RCC 7860 (cell line): ENCODE results near the gene GRK3.
"Not testable (repeated sequence)": the region's sequence is repeated elsewhere in the genome, so short reads cannot be mapped to it uniquely, and the experiment has no call there.

Source experiments
- DNase-seq: peaks from one replicate; pipeline ENCODE4 v3.0.0-alpha.2; 2015; ENCODE audit warnings: low spot score
- FAIRE-seq: peaks from 2 replicates; lab custom pipeline; 2012; peaks lifted over from hg19 to GRCh38; lab: Jason Lieb, UNC

The GRK3 gene

DNA sequence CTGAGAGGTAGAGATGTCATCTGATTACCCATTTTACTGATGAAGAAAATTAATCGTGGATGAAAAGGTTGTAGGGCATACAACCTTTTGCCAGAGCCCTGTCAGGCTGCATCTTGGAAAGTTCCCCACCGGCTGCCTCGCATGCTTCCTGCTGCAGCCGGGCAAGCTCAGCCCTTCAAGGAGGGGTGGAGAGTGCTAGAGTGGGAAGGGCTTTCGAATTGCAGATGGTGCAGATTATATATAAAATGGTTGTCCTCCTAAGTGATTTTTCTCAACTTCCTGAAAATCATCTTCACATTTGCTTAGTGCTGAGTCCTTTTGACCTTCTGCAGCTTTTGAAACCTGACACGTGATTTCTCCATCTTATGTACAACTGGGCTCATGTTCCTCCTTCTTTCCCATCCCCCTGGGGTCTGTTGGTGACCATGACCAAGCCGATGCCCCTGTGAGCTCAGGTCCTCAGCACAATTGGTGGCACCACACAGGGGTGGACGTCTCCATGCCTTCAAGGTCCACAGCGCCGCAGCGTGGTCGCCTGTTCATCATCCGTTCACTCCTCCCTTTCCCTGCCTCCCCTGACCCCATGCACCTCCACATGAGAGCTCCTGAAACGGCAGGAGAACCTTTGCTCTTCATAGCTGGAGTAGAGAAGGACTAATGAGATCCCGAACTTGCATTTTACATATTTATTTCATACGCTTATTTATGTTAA lies 129.9 kb downstream of the GRK3 start:
- DNase-seq (no peak), FAIRE-seq (no peak)

- DNase-seq (no peak), FAIRE-seq (no peak)
Observed at GRCh38 chr22:25695146-25695545, 130.7 kb downstream of the GRK3 start.

- no peak for FAIRE-seq
- DNase-seq, result no peak
Observed at GRCh38 chr22:25696763-25697162, 132.3 kb downstream of the GRK3 start.

DNA sequence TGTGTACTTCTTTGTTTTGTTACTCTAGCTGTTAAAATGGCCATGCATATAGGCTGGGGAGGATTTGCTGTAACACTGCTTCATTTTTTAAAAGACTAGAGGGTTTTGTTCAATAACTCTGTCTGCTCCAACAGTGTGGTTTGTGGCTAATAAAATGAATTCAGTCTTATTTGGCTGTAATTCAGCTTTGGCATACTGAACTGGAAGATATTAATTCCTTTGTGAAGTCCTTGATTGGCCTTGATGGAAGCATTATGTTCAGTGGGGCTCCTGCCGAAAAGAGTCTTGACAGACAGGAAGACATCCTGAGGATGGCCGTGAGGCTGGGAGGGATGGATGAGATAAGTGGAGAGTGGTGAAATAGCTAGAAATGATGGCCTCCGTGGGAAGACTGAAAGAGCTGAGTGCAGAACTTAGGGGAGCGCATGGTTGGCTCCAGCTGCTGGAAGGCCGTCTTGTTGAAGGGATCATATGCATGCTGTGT lies 132.7 kb downstream of the GRK3 start:
- DNase-seq, result no peak
- no peak for FAIRE-seq

DNA sequence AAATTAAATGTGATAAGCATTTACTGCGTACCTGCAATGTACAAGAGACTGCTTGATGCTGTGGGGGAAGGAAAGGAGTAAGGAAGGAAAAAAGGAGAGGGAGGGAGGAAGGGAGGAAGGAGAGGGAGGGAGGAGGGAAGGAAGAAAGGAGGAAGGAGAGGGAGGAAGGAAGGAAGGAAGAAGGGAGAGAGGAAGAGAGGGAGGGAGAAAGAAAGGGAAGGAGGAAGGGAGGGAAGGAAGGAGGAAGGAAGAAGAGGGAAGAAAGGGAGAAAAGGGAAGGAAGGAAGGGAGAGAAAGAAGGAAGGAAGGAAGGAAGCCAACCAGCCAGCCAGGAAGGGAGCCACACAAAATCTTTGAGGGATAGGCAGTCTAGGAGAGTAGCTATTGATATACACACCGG lies 133.5 kb downstream of the GRK3 start:
- FAIRE-seq (no peak), DNase-seq (no peak)

DNA sequence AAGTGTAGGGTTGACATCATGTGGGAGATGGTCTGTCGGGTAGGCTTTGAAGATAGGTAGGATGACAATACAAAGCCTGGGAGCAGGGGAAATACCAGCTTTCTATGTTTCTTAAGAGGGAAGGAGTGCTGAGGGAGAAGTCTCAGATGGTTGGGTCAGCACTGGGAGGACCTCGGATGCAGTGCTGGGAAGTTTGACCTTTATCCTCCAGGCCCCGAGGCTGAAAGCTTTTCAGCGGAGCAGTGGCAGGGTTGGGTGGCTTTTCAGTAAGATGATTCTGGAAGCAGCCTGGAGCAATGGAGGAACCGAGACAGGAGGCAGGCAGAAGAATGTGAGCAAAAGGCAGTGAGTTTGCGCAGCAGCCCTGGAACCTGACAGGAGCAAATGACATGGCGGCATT lies 134.0 kb downstream of the GRK3 start:
- FAIRE-seq (no peak), DNase-seq (no peak)

GRCh38 chr22:25698978-25699377 lies 134.5 kb downstream of the GRK3 start:
- FAIRE-seq (no peak), DNase-seq (no peak)

DNA sequence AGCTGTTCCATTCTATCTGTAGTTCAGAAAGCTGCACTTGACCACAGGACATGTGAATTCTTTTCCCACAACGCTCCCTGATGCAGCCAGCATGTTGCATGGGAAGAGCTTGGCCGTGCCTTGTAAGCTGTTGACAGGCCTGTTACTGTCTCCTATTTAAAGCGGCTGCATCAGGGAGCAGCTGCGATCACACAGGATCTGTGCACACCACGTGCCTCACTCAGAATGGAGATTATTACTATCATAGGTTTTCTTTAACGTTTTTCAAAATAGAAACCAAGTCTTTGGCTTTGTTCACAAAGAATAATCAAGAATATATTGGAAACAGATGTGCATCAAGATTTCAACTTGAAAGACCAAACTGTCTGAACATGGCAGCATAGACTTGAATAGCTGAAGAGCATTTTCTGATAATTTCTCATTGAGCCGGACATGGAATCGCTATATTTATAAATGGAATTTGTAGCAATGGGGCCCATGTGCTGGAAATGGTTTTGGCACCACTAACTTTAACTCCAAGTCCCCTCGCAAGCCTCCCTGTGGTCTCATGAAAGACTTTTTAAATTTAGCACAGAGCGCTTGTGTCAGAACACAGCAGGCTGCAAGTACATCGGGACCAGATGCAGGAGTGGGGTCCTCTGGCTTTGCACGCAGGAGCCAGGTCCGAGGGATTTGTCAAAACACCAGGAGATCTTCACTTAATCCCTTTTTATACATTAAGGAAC lies 136.7 kb downstream of the GRK3 start:
- FAIRE-seq (no peak), DNase-seq (no peak)

GRCh38 chr22:25702040-25702439 lies 137.6 kb downstream of the GRK3 start:
- FAIRE-seq, result no peak
- DNase-seq, result no peak

GRCh38 chr22:25702571-25703167 lies 138.2 kb downstream of the GRK3 start:
- FAIRE-seq, result no peak
- DNase-seq, result no peak

DNA sequence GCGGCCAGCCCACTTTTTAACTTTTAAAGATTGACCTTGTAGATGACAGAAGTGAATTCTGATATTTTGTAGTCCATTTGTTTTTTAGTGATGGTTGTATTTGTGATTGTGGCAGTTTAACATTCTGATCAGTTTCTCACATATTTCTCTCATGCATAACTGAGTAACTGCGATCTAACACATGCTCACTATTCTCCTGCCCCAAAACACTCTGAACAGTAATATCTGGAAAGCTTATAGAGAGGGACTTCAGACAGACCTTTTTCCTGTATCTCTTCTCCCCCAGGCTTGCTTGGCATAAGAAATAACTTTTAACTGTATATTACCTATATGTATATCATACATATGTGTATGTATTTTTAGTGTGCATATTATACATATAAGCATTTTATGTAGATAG lies 140.2 kb downstream of the GRK3 start:
- DNase-seq (no peak), FAIRE-seq (no peak)

DNA sequence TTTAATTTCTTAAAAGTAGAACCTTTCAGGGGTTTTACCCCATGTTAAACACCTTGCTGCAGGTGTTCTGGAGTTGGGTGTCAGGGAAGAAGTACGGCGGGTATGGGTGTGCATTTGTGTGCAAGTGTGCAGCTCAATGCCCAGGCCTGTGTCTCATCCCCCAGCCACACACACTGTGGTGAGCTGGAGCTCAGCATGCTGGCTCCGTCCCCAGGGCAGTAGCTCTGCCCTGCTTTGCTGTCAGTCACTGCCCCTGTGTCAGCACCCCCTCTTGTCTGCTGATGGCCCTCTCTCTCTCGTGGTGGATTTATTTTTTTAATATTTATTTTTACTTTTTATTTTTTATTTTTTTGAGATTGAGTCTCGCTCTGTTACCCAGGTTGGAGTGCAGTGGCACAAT lies 141.7 kb downstream of the GRK3 start:
- no peak for FAIRE-seq
- DNase-seq, result no peak

DNA sequence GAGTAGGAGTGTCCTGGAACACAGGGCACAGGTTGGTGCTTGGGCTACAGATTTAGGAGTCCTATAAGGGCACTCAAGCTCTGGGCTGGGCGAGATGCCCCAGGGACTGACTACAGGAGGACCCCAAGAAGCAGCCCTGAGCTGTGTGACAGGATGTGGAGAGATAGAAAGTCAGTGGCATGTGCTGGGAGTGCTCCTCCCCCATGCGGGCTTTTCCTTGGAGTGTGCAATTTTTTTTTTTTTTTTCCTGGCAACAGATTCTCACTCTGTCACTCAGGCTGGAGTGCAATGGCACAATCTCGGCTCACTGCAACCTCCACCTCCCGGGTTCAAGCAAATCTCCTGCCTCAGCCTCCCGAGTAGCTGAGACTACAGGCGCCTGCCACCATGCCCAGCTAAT lies 144.0 kb downstream of the GRK3 start:
- not testable (repeated sequence) for DNase-seq

DNA sequence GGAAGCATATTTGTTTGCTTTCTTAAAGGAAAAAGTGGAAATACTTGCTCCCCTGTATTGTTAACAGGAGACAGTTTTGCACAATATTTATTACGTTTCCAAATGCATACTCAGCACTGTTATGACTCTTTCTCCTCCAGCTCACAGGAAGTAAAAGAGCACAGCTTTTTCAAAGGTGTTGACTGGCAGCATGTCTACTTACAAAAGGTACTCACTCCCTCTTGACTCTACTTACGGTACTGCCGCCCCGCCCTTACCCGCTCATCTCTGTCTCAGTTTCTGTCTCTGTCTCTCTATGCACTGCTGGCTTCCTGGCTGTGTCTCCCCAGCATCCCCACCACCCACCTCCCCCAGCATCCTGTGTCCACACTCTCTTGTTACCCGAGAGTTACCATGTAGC lies 145.3 kb downstream of the GRK3 start:
- no peak for DNase-seq
- no peak for FAIRE-seq

More for the DNA sequence above, 144.0 kb downstream of the GRK3 start:
- not testable (repeated sequence) for FAIRE-seq

DNA sequence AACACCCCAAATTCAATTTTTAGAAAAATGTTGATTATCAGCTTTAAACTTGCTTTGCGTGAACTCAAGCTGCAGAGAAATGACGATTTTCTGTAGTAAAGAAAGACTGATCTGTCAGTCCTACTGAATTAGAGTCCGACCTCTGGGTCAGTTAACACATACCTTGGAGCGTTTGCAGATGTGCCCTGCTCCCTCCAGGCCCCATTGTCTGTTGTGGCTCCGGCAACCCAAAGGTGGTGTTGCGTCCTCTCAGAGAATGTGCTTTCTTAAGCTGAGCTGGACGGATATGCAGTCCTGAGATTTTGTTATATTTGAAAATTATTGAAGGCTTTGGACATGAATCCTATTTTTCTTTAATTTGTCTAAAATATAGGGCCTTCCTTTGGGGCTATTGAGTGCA lies 146.0 kb downstream of the GRK3 start:
- DNase-seq (no peak), FAIRE-seq (no peak)

- no peak for FAIRE-seq
Observed at GRCh38 chr22:25711491-25711890, 147.0 kb downstream of the GRK3 start.

DNA sequence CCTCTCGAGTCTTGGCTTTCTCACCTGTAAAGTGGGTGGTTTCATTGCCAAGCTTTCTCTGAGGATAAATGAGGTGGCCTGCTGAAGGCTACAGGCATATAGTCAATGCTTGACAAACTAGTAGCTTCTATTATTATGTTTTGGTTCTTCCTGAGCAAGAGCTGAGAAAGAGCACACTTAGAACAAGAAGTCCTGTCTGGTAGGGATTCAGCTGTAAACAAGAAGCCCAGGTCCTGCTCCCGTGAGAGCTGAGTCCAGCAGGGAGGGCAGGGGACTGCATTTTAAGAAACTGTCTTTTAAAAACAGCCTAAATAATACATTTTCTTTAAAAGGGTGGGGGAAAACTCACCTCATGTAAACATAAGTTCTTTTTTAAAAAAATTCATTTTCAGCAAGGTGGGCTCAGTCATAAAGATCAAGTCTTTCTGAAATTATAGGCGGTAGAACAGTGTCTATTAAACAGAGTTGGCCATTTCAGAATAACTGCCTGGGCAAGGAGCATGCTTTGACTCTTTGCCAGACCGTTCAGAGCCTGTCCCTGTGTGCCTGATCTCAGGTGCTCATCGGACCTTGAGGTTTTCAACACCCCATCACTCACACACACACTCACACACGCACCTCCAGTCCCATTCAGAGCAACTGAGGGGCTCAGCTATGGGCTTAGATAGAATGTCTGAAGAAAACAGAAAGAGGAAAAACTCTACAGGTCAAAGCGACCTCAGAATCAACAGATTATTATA lies 148.4 kb downstream of the GRK3 start:
- no peak for FAIRE-seq

More at GRCh38 chr22:25711491-25711890, 147.0 kb downstream of the GRK3 start:
- no peak for DNase-seq

DNA sequence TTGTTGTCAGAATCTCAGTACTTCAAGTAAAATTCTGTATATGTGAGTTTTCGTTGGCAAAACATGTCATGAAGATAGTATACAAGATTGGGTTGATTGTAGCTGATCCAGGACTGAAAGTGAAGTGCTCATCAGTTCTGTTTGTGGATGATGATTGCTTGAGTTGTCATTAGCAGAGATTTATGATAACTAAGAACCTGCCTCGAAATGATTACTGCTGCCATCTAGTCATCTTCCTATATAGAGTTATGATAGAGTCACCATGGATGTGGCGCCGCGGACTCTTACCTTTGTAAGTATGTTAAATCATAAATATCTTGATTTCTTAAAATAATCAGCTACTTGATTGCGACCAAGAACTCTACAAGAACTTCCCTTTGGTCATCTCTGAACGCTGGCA lies 149.6 kb downstream of the GRK3 start:
- no peak for FAIRE-seq

More for the DNA sequence above, 148.4 kb downstream of the GRK3 start:
- DNase-seq, result no peak

GRCh38 chr22:25714739-25715138 lies 150.3 kb downstream of the GRK3 start:
- no peak for FAIRE-seq

More for the DNA sequence above, 149.6 kb downstream of the GRK3 start:
- DNase-seq, result no peak

DNA sequence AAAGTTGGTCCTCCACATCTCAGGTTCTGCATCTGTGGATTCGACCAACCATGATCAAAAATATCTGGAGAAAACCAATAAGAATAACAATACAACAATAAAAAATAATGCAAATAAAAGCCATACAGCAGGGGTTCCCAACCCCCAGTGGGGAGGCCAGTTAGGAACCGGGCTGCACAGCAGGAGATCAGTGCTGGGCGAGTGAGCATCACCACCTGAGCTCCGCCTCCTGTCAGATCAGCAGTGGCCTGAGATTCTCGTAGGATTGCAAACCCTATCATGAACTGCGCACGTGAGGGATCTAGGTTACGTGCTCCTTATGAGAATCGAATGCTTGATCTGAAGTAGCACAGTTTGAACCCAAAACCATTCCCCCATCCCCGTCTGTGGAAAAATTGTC lies 152.2 kb downstream of the GRK3 start:
- FAIRE-seq, result no peak
- no peak for DNase-seq

More at GRCh38 chr22:25714739-25715138, 150.3 kb downstream of the GRK3 start:
- DNase-seq, result no peak
